Ishikawa (cell line): ENCODE measurements around the gene ARHGAP42.

Source experiments
- CEBPB ChIP-seq: IDR thresholded peaks from 2 replicates; pipeline ENCODE4 v1.6.1; 2012
- CREB1 ChIP-seq: IDR thresholded peaks from 2 replicates; pipeline ENCODE4 v1.6.1; 2012; ENCODE audit warnings: low read depth
- EGR1 ChIP-seq: IDR thresholded peaks from 2 replicates; pipeline ENCODE4 v1.6.1; 2012
- EP300 ChIP-seq: IDR thresholded peaks from 2 replicates; pipeline ENCODE4 v1.6.1; 2012; ENCODE audit warnings: borderline replicate concordance
- FOXM1 ChIP-seq: IDR thresholded peaks from 2 replicates; pipeline ENCODE4 v1.6.1; 2012; ENCODE audit warnings: low read depth, borderline replicate concordance
- MAX ChIP-seq: IDR thresholded peaks from 2 replicates; pipeline ENCODE4 v1.6.1; 2012
- NFIC ChIP-seq: IDR thresholded peaks from 2 replicates; pipeline ENCODE4 v1.6.1; 2012
- RAD21 ChIP-seq: IDR thresholded peaks from 2 replicates; pipeline ENCODE4 v1.6.1; 2012; ENCODE audit warnings: low read depth
- REST ChIP-seq: IDR thresholded peaks from 2 replicates; pipeline ENCODE4 v1.6.1; 2012; ENCODE audit warnings: low read depth, mild to moderate bottlenecking
- TAF1 ChIP-seq: IDR thresholded peaks from 2 replicates; pipeline ENCODE4 v1.6.1; 2012; ENCODE audit warnings: low read depth, mild to moderate bottlenecking
- TCF12 ChIP-seq: IDR thresholded peaks from 2 replicates; pipeline ENCODE4 v1.6.1; 2012; ENCODE audit warnings: low read depth
- TEAD4 ChIP-seq: IDR thresholded peaks from 2 replicates; pipeline ENCODE4 v1.6.1; 2012
- YY1 ChIP-seq: IDR thresholded peaks from 2 replicates; pipeline ENCODE4 v1.6.1; 2012; ENCODE audit warnings: low read depth
- ZBTB7A ChIP-seq: IDR thresholded peaks from 2 replicates; pipeline ENCODE4 v1.6.1; 2012; ENCODE audit warnings: low read depth
- TF ChIP-seq, protein P1 (sequence below): IDR thresholded peaks from 2 replicates; pipeline ENCODE4 v1.6.1; 2012

The ARHGAP42 gene

GRCh38 chr11:100687054-100687629 lies at the start of gene ARHGAP42:
ARHGAP42 (plus strand) TSS chr11:100687288; CDS start chr11:100687679, 391 bp downstream.
- TF ChIP-seq MAX (peak; percentile 64; the same call in 1 of the 2 replicates), FOXM1 (no peak), ZBTB7A (peak; percentile 59; the same call in 1 of the 2 replicates), REST (no peak), TCF12 (no peak), EP300 (no peak), CEBPB (no peak), EGR1 (peak; percentile 84), NFIC (no peak), TEAD4 (no peak), TAF1 (peak; percentile 43; the same call in 1 of the 2 replicates), CREB1 (no peak), RAD21 (no peak), YY1 (no peak)
- TF ChIP-seq, protein P1, sequence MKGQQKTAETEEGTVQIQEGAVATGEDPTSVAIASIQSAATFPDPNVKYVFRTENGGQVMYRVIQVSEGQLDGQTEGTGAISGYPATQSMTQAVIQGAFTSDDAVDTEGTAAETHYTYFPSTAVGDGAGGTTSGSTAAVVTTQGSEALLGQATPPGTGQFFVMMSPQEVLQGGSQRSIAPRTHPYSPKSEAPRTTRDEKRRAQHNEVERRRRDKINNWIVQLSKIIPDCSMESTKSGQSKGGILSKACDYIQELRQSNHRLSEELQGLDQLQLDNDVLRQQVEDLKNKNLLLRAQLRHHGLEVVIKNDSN: no peak

- TF ChIP-seq FOXM1 (no peak), EGR1 (no peak), RAD21 (no peak), MAX (no peak), CREB1 (no peak), TAF1 (no peak), EP300 (no peak), NFIC (no peak), REST (no peak), ZBTB7A (no peak), YY1 (no peak), TCF12 (no peak), CEBPB (no peak)
Observed at GRCh38 chr11:100637706-100638105, 49.4 kb upstream of the ARHGAP42 start.

DNA sequence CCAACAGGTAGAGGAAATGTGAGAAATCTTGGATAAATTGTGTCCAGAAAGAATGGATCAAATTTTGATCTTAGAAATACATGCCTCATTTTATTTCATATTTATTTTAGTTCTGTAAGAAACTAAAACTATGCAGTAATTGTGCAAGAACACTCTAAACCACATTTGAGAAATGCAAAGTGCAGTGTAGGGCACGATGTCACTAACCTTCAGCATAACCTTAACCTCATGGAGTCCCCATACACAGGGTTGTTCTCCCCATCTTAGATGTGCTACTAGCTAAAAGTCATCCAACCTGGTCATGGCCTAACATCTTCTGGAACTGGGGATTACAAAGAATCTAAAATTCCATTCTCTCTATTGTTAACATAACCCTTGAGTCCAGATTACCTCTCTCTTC lies 48.4 kb upstream of the ARHGAP42 start:
- no peak for TF ChIP-seq TEAD4

DNA sequence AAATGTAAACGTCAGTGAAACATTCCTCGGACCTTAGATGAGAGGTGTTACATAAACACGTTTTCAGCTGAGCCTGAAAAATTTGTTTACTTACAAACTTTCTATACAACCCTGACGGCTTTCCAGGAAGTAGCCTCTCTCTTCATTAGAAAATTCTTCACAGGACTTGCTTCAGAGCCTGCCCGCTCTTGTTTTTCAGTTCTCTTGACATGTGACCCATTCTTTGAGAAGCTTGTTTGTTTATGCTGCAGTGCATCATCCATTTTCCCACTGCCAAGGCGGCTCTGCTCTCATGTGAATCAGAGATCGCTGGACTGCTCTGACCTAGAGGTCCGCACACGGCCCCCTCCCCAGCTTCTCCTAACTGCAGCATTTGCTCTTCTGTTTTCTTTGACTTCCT lies 47.9 kb upstream of the ARHGAP42 start:
- TF ChIP-seq REST (no peak), CEBPB (no peak), TCF12 (no peak), YY1 (no peak), TEAD4 (no peak), RAD21 (no peak), MAX (no peak), TAF1 (no peak), EGR1 (no peak), NFIC (no peak)
- TF ChIP-seq, protein P1: no peak

DNA sequence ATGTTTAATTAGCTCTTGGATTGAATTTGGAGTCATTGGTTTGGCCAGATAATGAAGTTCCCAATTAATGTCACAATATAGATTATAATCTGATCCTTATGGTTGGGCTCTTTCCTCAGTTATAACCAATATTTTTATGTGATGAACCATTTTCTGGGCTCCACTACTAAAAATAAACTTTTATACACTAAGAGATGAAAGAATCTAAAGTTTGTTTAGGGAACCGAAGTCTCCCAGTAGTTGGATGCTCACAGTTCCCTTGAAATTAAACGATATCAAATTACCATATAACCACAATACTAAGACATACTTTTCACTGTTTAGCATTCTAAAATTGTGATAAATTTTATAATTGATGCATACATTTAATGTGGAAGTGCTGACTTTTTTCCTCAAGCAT lies 47.0 kb upstream of the ARHGAP42 start:
- TF ChIP-seq TCF12: no peak
- no peak for TF ChIP-seq FOXM1
- TF ChIP-seq REST: no peak
- TF ChIP-seq NFIC: no peak
- no peak for TF ChIP-seq CEBPB
- no peak for TF ChIP-seq TAF1
- no peak for TF ChIP-seq YY1
- no peak for TF ChIP-seq TEAD4
- TF ChIP-seq RAD21: no peak
- no peak for TF ChIP-seq EGR1
